Choroid plexus epithelial cell (primary cell): ENCODE measurements around the gene RAB35.

ENCODE experiments used
- DNase-seq: peaks from one replicate; pipeline ENCODE4 v3.0.0-alpha.2; 2010; ENCODE audit warnings: low read depth
- H3K4me3 ChIP-seq: 2 replicates; pipeline ENCODE4 v1.5.1; 2011; ENCODE audit warnings: low read depth, mild to moderate bottlenecking, control low read depth, low read length, moderate library complexity
- TF ChIP-seq, protein P1 (sequence below): conservative IDR thresholded peaks from 2 replicates; pipeline ENCODE4 v1.5.1; 2011; ENCODE audit warnings: low read depth, mild to moderate bottlenecking, control low read depth, inconsistent platforms, low read length, moderate library complexity

The RAB35 gene

DNA sequence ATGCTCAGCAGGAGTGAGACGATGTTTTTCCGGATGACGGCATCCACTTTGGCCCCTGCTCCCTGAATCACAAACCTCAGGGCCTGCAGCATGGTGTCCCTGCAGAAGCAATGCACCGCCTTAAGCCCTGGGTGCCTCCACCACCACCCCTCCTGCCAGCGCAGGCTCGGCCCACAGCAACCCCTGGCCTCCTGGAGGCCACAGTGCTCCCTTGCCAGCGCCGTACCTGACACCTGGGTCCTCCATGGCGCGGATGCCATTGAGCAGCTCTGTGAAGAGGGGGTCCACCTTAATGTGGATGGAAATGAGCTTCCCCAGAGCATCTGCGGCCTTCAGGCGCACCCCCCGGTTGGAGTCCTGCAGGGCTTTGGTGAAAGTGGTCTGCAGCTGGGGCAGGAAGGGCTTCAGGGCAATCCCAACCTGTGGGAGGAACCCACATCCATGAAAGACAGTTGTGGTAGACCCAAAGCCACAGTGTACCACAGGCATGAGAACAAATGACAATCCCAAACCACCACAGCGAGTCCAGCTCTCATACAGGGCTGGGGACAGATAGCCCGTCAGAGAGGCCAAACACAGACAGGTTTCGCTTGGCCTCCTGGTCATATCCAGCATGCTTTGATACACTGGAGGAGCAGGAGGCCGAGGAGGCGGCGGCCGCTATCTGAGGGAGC lies 17.9 kb upstream of the RAB35 start:
- no peak overlapping the region for H3K4me3 ChIP-seq
- DNase-seq, result no peak
- TF ChIP-seq, protein P1, sequence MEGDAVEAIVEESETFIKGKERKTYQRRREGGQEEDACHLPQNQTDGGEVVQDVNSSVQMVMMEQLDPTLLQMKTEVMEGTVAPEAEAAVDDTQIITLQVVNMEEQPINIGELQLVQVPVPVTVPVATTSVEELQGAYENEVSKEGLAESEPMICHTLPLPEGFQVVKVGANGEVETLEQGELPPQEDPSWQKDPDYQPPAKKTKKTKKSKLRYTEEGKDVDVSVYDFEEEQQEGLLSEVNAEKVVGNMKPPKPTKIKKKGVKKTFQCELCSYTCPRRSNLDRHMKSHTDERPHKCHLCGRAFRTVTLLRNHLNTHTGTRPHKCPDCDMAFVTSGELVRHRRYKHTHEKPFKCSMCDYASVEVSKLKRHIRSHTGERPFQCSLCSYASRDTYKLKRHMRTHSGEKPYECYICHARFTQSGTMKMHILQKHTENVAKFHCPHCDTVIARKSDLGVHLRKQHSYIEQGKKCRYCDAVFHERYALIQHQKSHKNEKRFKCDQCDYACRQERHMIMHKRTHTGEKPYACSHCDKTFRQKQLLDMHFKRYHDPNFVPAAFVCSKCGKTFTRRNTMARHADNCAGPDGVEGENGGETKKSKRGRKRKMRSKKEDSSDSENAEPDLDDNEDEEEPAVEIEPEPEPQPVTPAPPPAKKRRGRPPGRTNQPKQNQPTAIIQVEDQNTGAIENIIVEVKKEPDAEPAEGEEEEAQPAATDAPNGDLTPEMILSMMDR, result no peak

DNA sequence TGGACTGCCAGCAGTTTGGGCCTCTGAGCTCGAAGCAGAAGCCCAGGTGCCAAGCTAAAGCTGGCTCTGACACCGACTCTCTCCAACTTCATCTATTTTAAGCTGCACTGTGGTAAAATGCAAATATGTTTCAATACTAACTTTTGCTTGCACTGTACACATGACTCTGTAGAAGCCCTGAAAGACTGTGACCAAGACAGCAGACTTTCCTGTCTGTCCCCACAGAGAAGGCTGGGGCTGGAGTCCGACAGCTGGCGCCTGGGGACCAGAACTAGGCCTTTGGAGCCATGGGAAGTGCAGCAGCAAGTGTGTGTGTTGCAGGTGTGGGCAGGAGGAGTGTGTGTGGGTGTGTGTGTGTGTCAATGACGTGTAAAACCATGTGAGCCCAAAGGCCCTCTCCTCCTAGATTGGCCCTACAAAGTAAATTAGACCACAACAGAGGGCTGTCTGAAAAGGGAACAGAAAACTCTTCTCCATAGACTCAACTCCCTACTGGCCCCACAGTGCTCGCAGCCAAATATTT lies 16.4 kb upstream of the RAB35 start:
- H3K4me3 ChIP-seq, result no peak overlapping the region
- DNase-seq, result no peak

DNA sequence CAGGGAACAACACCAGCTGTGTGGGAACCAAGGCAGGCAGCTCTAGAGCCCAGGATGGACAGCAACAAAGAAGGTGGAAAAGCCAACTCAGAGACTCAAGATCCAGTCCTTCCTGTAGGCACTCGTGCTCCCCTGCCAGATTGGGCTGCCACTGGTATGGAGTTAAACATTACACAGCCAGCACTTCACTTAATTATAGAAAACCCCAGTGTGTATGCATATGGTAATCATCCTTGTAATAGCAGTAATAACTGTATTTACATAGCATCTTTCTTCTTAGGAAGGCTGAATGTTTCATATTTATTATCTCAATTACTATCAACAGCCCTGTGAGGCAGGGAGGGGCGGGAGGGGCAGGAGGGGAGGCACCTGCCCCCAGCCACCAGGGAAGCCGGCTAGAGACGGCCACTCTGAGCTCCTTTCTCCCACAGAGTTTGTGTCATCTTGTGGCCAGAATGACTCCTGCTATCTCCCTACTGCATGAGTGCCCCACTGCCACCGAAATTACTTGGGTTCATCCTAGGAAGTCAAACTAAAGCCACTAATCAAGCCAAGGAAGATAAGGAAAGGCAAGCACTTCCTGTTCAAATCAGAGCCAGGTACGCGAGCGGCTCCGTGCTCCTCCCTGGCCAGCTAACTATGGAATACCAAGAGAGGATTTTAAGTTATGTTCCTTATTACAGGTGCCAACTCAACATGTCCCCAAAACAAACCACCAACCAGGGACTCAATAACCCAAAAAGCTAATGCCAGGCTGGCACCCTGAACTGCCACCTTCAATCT lies 15.7 kb upstream of the RAB35 start:
- TF ChIP-seq, protein P1, result no peak
- no peak overlapping the region for H3K4me3 ChIP-seq
- DNase-seq, result no peak

More for the DNA sequence above, 16.4 kb upstream of the RAB35 start:
- TF ChIP-seq, protein P1, result no peak

DNA sequence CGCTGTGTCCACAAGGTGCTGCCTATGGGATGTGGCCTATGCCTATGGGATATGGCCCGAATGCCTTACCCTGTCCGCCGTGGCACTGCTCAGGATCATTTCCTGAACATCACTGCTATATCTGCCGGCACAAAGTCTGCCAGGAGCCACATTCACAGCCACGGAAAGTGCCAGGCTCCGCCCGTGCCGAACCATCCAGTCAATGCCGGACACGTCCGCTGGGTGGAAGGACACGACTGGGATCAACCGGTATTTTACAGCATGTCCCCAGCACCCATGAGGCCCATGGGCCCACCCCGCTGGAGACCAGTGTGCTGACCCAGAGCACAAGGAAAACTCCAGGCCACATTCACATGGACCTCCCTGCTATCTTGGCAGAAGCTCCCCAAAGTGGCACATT lies 14.6 kb upstream of the RAB35 start:
- H3K4me3 ChIP-seq, result no peak overlapping the region
- TF ChIP-seq, protein P1, result no peak
- DNase-seq, result no peak

DNA sequence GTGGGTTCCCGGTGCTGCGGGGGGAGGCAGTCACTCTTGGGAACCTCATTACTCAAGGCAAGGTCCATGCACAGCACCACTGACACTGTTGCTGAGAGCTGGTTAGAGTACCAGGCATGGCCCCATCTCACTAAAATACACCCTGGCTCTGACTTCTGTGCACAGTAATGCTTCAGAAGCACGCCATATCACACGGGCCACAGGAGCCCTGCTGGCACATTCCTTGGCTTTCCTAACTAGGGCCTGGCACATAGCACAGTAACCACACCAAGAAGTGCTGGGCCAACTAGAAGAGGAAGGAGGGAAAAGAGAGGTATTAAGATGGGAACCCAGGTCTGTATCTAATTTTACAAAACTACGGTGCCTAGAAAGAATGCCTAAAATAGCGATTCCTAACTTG lies 13.5 kb upstream of the RAB35 start:
- DNase-seq, result no peak
- TF ChIP-seq, protein P1, result no peak
- H3K4me3 ChIP-seq, result no peak overlapping the region

DNA sequence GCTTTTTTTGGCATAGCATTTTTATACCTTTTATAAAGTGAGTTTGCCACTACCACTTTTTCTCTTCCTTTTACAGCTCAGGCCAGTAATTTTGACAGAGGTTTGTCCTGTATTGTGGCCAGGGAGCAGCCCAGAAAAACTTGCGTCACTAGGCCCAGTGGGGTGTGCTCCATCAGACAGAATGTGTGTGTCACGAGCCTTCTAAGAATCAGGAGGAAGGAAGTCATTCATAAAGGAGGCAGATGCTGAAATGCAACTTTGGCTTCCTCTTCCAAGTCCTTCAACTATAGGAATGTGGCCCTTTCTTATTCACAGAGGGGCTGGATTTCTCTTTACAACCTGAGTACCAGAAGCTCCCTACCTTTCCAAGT lies 10.1 kb upstream of the RAB35 start:
- peak; percentile 80 for DNase-seq
- TF ChIP-seq, protein P1, result no peak
- no peak overlapping the region for H3K4me3 ChIP-seq
